HepG2 (cell line): ENCODE data around the gene NOL4L. TPM values are rescaled to one million over a fixed set of nuclear protein-coding genes. Genes with fewer than 3 reads are reported as not detected.

Source experiments
- CCAR2 ChIP-seq: fragments of 200-400 bp; formaldehyde crosslinking; optimal IDR thresholded peaks from 2 replicates; pipeline ENCODE3; 2018; ENCODE audit warnings: low read depth, mild to moderate bottlenecking, low read length, moderate library complexity
- MED13 ChIP-seq: sonication (generic); formaldehyde crosslinking; IDR thresholded peaks from 2 replicates; pipeline ENCODE4 v1.5.0; 2020; ENCODE audit warnings: missing genetic modification reagents
- MTF1 ChIP-seq: sonication (generic); formaldehyde crosslinking; IDR thresholded peaks from 2 replicates; pipeline ENCODE4 v1.5.0; 2020; ENCODE audit warnings: missing genetic modification reagents
- POGZ ChIP-seq: sonication (generic); formaldehyde crosslinking; IDR thresholded peaks from 2 replicates; pipeline ENCODE4 v1.4.0; 2020; ENCODE audit warnings: mild to moderate bottlenecking, missing genetic modification reagents
- RBFOX2 ChIP-seq: fragments of 200-400 bp; formaldehyde crosslinking; IDR thresholded peaks from 2 replicates; pipeline ENCODE4 v1.6.1; 2017; ENCODE audit warnings: low read depth, mild to moderate bottlenecking, low read length
- RNF2 ChIP-seq: fragments of 450-650 bp; conservative IDR thresholded peaks from 2 replicates; pipeline ENCODE4 v1.6.1; 2016; ENCODE audit warnings: low read depth
- SAP130 ChIP-seq: IDR thresholded peaks from 2 replicates; pipeline ENCODE4 v1.6.1; 2016; ENCODE audit warnings: low read depth
- SP1 ChIP-seq, 2 experiments: fragments of 450-650 bp in 1 of 2; sonication (generic) in 1 of 2; formaldehyde crosslinking in 1 of 2; IDR thresholded peaks; 2 replicates each; pipeline versions ENCODE4 v1.4.0 to v1.6.1; 2016 to 2020; ENCODE audit warnings: missing genetic modification reagents in 1 of 2
- ZC3H4 ChIP-seq: sonication (generic); formaldehyde crosslinking; IDR thresholded peaks from 2 replicates; pipeline ENCODE4 v1.4.0; 2020; ENCODE audit warnings: missing genetic modification reagents, borderline replicate concordance
- ZFP36L1 ChIP-seq: sonication (generic); formaldehyde crosslinking; IDR thresholded peaks from 2 replicates; pipeline ENCODE4 v1.8.0; 2022; ENCODE audit warnings: mild to moderate bottlenecking, missing genetic modification reagents, moderate library complexity
- ZFP62 ChIP-seq: sonication (generic); formaldehyde crosslinking; IDR thresholded peaks from 2 replicates; pipeline ENCODE4 v1.4.0; 2020; ENCODE audit warnings: missing genetic modification reagents
- ZFY ChIP-seq: sonication (generic); formaldehyde crosslinking; IDR thresholded peaks from 2 replicates; pipeline ENCODE4 v1.4.0; 2020; ENCODE audit warnings: missing genetic modification reagents
- ZNF350 ChIP-seq: sonication (generic); formaldehyde crosslinking; IDR thresholded peaks from 2 replicates; pipeline ENCODE4 v1.4.0; 2020; ENCODE audit warnings: mild to moderate bottlenecking, low read depth, missing genetic modification reagents, borderline replicate concordance
- ZNF432 ChIP-seq: sonication (generic); formaldehyde crosslinking; IDR thresholded peaks from 2 replicates; pipeline ENCODE4 v1.5.0; 2020; ENCODE audit warnings: missing genetic modification reagents, mild to moderate bottlenecking, borderline replicate concordance
- ZNF530 ChIP-seq: sonication (generic); formaldehyde crosslinking; IDR thresholded peaks from 2 replicates; pipeline ENCODE4 v1.5.0; 2020; ENCODE audit warnings: low read depth, mild to moderate bottlenecking, missing genetic modification reagents
- ZNF646 ChIP-seq: sonication (generic); formaldehyde crosslinking; IDR thresholded peaks from 2 replicates; pipeline ENCODE4 v1.9.0; 2021; ENCODE audit warnings: mild to moderate bottlenecking, missing genetic modification reagents
- ZNF660 ChIP-seq: sonication (generic); formaldehyde crosslinking; IDR thresholded peaks from 2 replicates; pipeline ENCODE4 v1.5.1; 2020; ENCODE audit warnings: mild to moderate bottlenecking, low read depth, missing genetic modification reagents, borderline replicate concordance
- ZNF713 ChIP-seq: sonication (generic); formaldehyde crosslinking; IDR thresholded peaks from 2 replicates; pipeline ENCODE4 v1.4.0; 2020; ENCODE audit warnings: mild to moderate bottlenecking, missing genetic modification reagents
- ZNF773 ChIP-seq: sonication (generic); formaldehyde crosslinking; IDR thresholded peaks from 2 replicates; pipeline ENCODE4 v1.4.0; 2020; ENCODE audit warnings: missing genetic modification reagents, borderline replicate concordance
- polyA plus RNA-seq, 8 experiments: library from polyadenylated mRNA; depleted of rRNA in 3 of 8; stranded (reverse) in 7 of 8; unstranded in 1 of 8; fragments of >200 nt; fragmentation: Illumina TruSeq in 4 of 8; extraction: Trizol in 4 of 8; gene quantifications; 2 replicates each; pipeline versions ENCODE4 v1.2.1 to v1.2.3, GENCODE V29; 2011 to 2016; ENCODE audit warnings: low read depth in 4 of 8, missing spikeins in 1 of 8, mixed read lengths in 1 of 8; ENCODE audit not compliant: insufficient read depth in 1 of 8
- total RNA-seq, 5 experiments: library from RNA; depleted of rRNA; stranded (reverse); fragments of >200 nt; fragmentation: Illumina TruSeq; extraction: Trizol; gene quantifications; 2 replicates each; pipeline ENCODE4 v1.2.3, GENCODE V29; 2016; ENCODE audit warnings: low read depth in 1 of 5
- TF ChIP-seq, protein P1 (sequence below): sonication (generic); formaldehyde crosslinking; IDR thresholded peaks from 2 replicates; pipeline ENCODE4 v1.4.0; 2020; ENCODE audit warnings: missing genetic modification reagents

The NOL4L gene
- total and polyA plus RNA-seq, 2 of the 13 experiments (the other 11 are each of a cell fraction or from before 2014, with no cell fraction given) = 16.6 to 35.4 TPM

- TF ChIP-seq, protein P1, sequence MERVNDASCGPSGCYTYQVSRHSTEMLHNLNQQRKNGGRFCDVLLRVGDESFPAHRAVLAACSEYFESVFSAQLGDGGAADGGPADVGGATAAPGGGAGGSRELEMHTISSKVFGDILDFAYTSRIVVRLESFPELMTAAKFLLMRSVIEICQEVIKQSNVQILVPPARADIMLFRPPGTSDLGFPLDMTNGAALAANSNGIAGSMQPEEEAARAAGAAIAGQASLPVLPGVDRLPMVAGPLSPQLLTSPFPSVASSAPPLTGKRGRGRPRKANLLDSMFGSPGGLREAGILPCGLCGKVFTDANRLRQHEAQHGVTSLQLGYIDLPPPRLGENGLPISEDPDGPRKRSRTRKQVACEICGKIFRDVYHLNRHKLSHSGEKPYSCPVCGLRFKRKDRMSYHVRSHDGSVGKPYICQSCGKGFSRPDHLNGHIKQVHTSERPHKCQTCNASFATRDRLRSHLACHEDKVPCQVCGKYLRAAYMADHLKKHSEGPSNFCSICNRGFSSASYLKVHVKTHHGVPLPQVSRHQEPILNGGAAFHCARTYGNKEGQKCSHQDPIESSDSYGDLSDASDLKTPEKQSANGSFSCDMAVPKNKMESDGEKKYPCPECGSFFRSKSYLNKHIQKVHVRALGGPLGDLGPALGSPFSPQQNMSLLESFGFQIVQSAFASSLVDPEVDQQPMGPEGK (CRISPR knock-in tag) = peak; percentile 91
- TF ChIP-seq ZFP36L1 (CRISPR knock-in tag) (0 out of 2 replicates have a peak, but pooled peaks have one; percentile 74), POGZ (CRISPR knock-in tag) (peak; percentile 77), ZNF773 (no peak), RBFOX2 (peak; percentile 65; the same call in 1 of the 2 replicates), ZNF660 (CRISPR knock-in tag) (no peak), ZNF713 (CRISPR knock-in tag) (no peak), ZNF646 (CRISPR knock-in tag) (0 out of 2 replicates have a peak, but pooled peaks have one; percentile 19), SAP130 (peak; percentile 99), RNF2 (no peak; the same call in none of the 2 replicates), ZNF530 (CRISPR knock-in tag) (no peak), ZFP62 (CRISPR knock-in tag) (no peak), CCAR2 (no peak), MTF1 (CRISPR knock-in tag) (no peak), ZNF432 (no peak), MED13 (CRISPR knock-in tag) (0 out of 2 replicates have a peak, but pooled peaks have one; percentile 23), ZC3H4 (CRISPR knock-in tag) (no peak), ZNF350 (peak; percentile 95), SP1 (IDR thresholded peaks at IDR 0.05) (no peak), SP1 (CRISPR knock-in tag; IDR thresholded peaks at IDR 0.05) (no peak), ZFY (peak; percentile 96)
These were observed 119.8 kb downstream of the NOL4L start (continued) for GRCh38 chr20:32465092-32465900.
